H1 (cell line): Measurements from ENCODE around the gene RANBP17. TPM values are rescaled to one million over a fixed set of nuclear protein-coding genes. Genes with fewer than 3 reads are reported as not detected.

Experiments used
- CTCF ChIA-PET: fragments of 300-600 bp; sonication (Branson Sonifier 250); formaldehyde crosslinking; loops from one replicate; lab custom pipeline; 2021; ENCODE audit not compliant: partially characterized antibody; lab: Charles Lee
- POLR2A ChIA-PET: fragments of 300-600 bp; sonication (Branson Sonifier 250); formaldehyde crosslinking; loops from one replicate; lab custom pipeline; 2021; ENCODE audit warnings: inconsistent platforms; ENCODE audit not compliant: partially characterized antibody; lab: Charles Lee
- DNase-seq, 2 experiments: peaks; one replicate each; pipeline versions ENCODE4 v3.0.0 to v3.0.0-alpha.2; 2010 to 2022; ENCODE audit warnings: low spot score in 2 of 2, low read depth in 1 of 2, mixed read lengths in 1 of 2
- FAIRE-seq: peaks from 2 replicates; lab custom pipeline; 2011; peaks lifted over from hg19 to GRCh38; lab: Jason Lieb, UNC
- H2AFZ ChIP-seq: 2 replicates; pipeline ENCODE4 v1.8.1; 2012; ENCODE audit warnings: low read length, inconsistent platforms
- H2AK5ac ChIP-seq: 2 replicates; pipeline ENCODE4 v1.6.1; 2013; ENCODE audit warnings: low read depth, low read length
- H2BK120ac ChIP-seq: replicated peaks from 2 replicates; pipeline ENCODE3; 2013; ENCODE audit warnings: low read depth, low read length, inconsistent platforms
- H2BK12ac ChIP-seq: 2 replicates; pipeline ENCODE4 v1.6.1; 2013; ENCODE audit warnings: low read depth, low read length
- H2BK15ac ChIP-seq: 2 replicates; pipeline ENCODE4 v1.6.1; 2013; ENCODE audit warnings: low read length
- H2BK20ac ChIP-seq: 2 replicates; pipeline ENCODE4 v1.6.1; 2013; ENCODE audit warnings: low read length
- H2BK5ac ChIP-seq: 2 replicates; pipeline ENCODE4 v1.6.1; 2013; ENCODE audit warnings: low read depth, low read length
- H3K14ac ChIP-seq: 2 replicates; pipeline ENCODE4 v1.6.1; 2013; ENCODE audit warnings: inconsistent platforms; ENCODE audit not compliant: insufficient read length
- H3K18ac ChIP-seq: 2 replicates; pipeline ENCODE4 v1.6.1; 2013; ENCODE audit warnings: low read length; ENCODE audit errors: extremely low read depth
- H3K23ac ChIP-seq: 2 replicates; pipeline ENCODE4 v1.6.1; 2013; ENCODE audit warnings: inconsistent platforms; ENCODE audit not compliant: insufficient read length
- H3K23me2 ChIP-seq: 2 replicates; pipeline ENCODE4 v1.6.1; 2013; ENCODE audit warnings: low read depth, low read length
- H3K27ac ChIP-seq: 2 replicates; pipeline ENCODE4 v1.6.1; 2011; ENCODE audit warnings: low read depth, low read length, inconsistent platforms
- H3K27me3 ChIP-seq, 4 experiments: replicated peaks in 1 of 4; 1 replicate in 1 of 4; 2 replicates in 3 of 4; pipeline versions ENCODE4 v1.6.1 to v1.8.1; 2011 to 2013; ENCODE audit warnings: low read length in 3 of 4, mild to moderate bottlenecking in 3 of 4, inconsistent platforms in 2 of 4, mixed read lengths in 2 of 4, moderate library complexity in 1 of 4; ENCODE audit not compliant: control insufficient read depth in 3 of 4, insufficient read depth in 3 of 4; ENCODE audit errors: extremely low read depth in 1 of 4
- H3K36me3 ChIP-seq, 4 experiments: 2 replicates each; pipeline versions ENCODE4 v1.6.1 to v1.8.1; 2011 to 2013; ENCODE audit warnings: mild to moderate bottlenecking in 4 of 4, low read length in 3 of 4, moderate library complexity in 2 of 4, control low read depth in 1 of 4, inconsistent platforms in 1 of 4; ENCODE audit not compliant: insufficient read depth in 4 of 4, control insufficient read depth in 2 of 4
- H3K4ac ChIP-seq: replicated peaks from 2 replicates; pipeline ENCODE3; 2013; ENCODE audit warnings: low read length, low read depth, mixed read lengths, inconsistent platforms; ENCODE audit not compliant: insufficient read length
- H3K4me1 ChIP-seq, 4 experiments: replicated peaks in 1 of 4; 1 replicate in 1 of 4; 2 replicates in 3 of 4; pipeline versions ENCODE4 v1.6.1 to v1.8.1; 2011 to 2013; ENCODE audit warnings: low read length in 3 of 4, inconsistent platforms in 2 of 4, mixed read lengths in 1 of 4; ENCODE audit not compliant: insufficient read depth in 4 of 4, control insufficient read depth in 3 of 4
- H3K4me2 ChIP-seq, 2 experiments: 2 replicates each; pipeline versions ENCODE4 v1.6.1 to v1.8.1; 2011 to 2013; ENCODE audit warnings: low read depth in 2 of 2, low read length in 2 of 2, control low read depth in 1 of 2, inconsistent platforms in 1 of 2, mild to moderate bottlenecking in 1 of 2; ENCODE audit not compliant: insufficient read depth in 1 of 2
- H3K4me3 ChIP-seq, 4 experiments: fragments of 200-600, 300-600 bp in 1 of 4; sonication (generic), shearing (Covaris generic), sonication (Bioruptor Twin) in 1 of 4; 2 replicates each; pipeline versions ENCODE4 v1.5.1 to v1.8.1; 2011 to 2016; ENCODE audit warnings: low read length in 4 of 4, low read depth in 3 of 4, control low read depth in 2 of 4, inconsistent platforms in 2 of 4, mild to moderate bottlenecking in 2 of 4, mixed read lengths in 1 of 4, moderate library complexity in 1 of 4; ENCODE audit not compliant: insufficient read depth in 2 of 4; ENCODE audit errors: extremely low read depth in 1 of 4
- H3K56ac ChIP-seq: replicated peaks from 2 replicates; pipeline ENCODE3; 2013; ENCODE audit warnings: low read depth, mild to moderate bottlenecking, mixed read lengths, low read length, inconsistent platforms; ENCODE audit not compliant: insufficient read length
- H3K79me1 ChIP-seq: 2 replicates; pipeline ENCODE4 v1.6.1; 2013; ENCODE audit warnings: low read depth, low read length, control low read depth
- H3K79me2 ChIP-seq, 2 experiments: 2 replicates each; pipeline versions ENCODE4 v1.6.1 to v1.8.1; 2012 to 2013; ENCODE audit warnings: low read length in 2 of 2, mild to moderate bottlenecking in 2 of 2, inconsistent platforms in 1 of 2; ENCODE audit not compliant: insufficient read depth in 2 of 2, control insufficient read depth in 1 of 2
- H3K9ac ChIP-seq, 4 experiments: replicated peaks in 1 of 4; 1 replicate in 1 of 4; 2 replicates in 3 of 4; pipeline versions ENCODE4 v1.6.1 to v1.8.1; 2011 to 2013; ENCODE audit warnings: low read depth in 3 of 4, low read length in 3 of 4, control low read depth in 2 of 4, mild to moderate bottlenecking in 2 of 4, moderate library complexity in 2 of 4, inconsistent platforms in 1 of 4; ENCODE audit errors: extremely low read depth in 1 of 4
- H3K9me3 ChIP-seq, 2 experiments: 2 replicates each; pipeline versions ENCODE4 v1.6.1 to v1.8.1; 2012 to 2013; ENCODE audit warnings: mild to moderate bottlenecking in 2 of 2, moderate library complexity in 2 of 2, control low read depth in 1 of 2, inconsistent platforms in 1 of 2, low read depth in 1 of 2, low read length in 1 of 2, mixed read lengths in 1 of 2; ENCODE audit not compliant: insufficient read depth in 2 of 2
- H4K20me1 ChIP-seq, 2 experiments: replicated peaks in 1 of 2; 2 replicates each; pipeline versions ENCODE3 to v1.8.1; 2011 to 2013; ENCODE audit warnings: inconsistent platforms in 2 of 2, low read length in 2 of 2, mild to moderate bottlenecking in 1 of 2; ENCODE audit not compliant: insufficient read depth in 2 of 2, control insufficient read depth in 1 of 2
- H4K5ac ChIP-seq: 2 replicates; pipeline ENCODE4 v1.6.1; 2013; ENCODE audit warnings: low read length, low read depth, mixed read lengths, inconsistent platforms; ENCODE audit not compliant: insufficient read length
- H4K8ac ChIP-seq: 2 replicates; pipeline ENCODE4 v1.8.0; 2013; ENCODE audit warnings: mild to moderate bottlenecking, moderate library complexity, low read length, inconsistent platforms; ENCODE audit not compliant: insufficient read depth; ENCODE audit errors: extremely low read depth
- H4K91ac ChIP-seq: replicated peaks from 2 replicates; pipeline ENCODE3; 2013; ENCODE audit warnings: low read length, mixed read lengths, inconsistent platforms; ENCODE audit not compliant: insufficient read length
- BCL11A ChIP-seq, 2 experiments: IDR thresholded peaks; one replicate each; pipeline ENCODE4 v1.6.1; 2011; ENCODE audit warnings: low read depth in 2 of 2, low read length in 2 of 2, mild to moderate bottlenecking in 2 of 2
- CREB1 ChIP-seq: IDR thresholded peaks from 2 replicates; pipeline ENCODE4 v1.6.1; 2012; ENCODE audit warnings: inconsistent platforms
- EGR1 ChIP-seq: IDR thresholded peaks from 2 replicates; pipeline ENCODE4 v1.6.1; 2011; ENCODE audit warnings: low read depth, low read length, borderline replicate concordance
- GABPA ChIP-seq: IDR thresholded peaks from 2 replicates; pipeline ENCODE4 v1.6.1; 2011; ENCODE audit warnings: mild to moderate bottlenecking, low read length, moderate library complexity, borderline replicate concordance; ENCODE audit not compliant: insufficient read depth
- HDAC6 ChIP-seq: IDR thresholded peaks from one replicate; pipeline ENCODE4 v1.7.1; 2012; ENCODE audit warnings: low read depth, mild to moderate bottlenecking, inconsistent platforms, low read length, moderate library complexity
- MAFK ChIP-seq: IDR thresholded peaks from 2 replicates; pipeline ENCODE4 v1.6.1; 2012; ENCODE audit warnings: low read depth, mild to moderate bottlenecking, improper control_type of control experiment, low read length
- NRF1 ChIP-seq: IDR thresholded peaks from 2 replicates; pipeline ENCODE4 v1.6.1; 2011; ENCODE audit warnings: mild to moderate bottlenecking, low read depth, low read length, improper control_type of control experiment
- POLR2A ChIP-seq, 2 experiments: IDR thresholded peaks; 1 replicate in 1 of 2; 2 replicates in 1 of 2; pipeline ENCODE4 v1.6.1; 2011; ENCODE audit warnings: low read depth in 2 of 2, low read length in 2 of 2, mild to moderate bottlenecking in 2 of 2; ENCODE audit errors: control extremely low read depth in 1 of 2
- POU5F1 ChIP-seq: IDR thresholded peaks from 2 replicates; pipeline ENCODE4 v1.6.1; 2011; ENCODE audit warnings: low read depth, mild to moderate bottlenecking, low read length, moderate library complexity
- RBBP5 ChIP-seq: IDR thresholded peaks from 2 replicates; pipeline ENCODE4 v1.7.1; 2012; ENCODE audit warnings: low read depth, mild to moderate bottlenecking, inconsistent platforms, low read length, moderate library complexity, borderline replicate concordance
- SIN3A ChIP-seq, 2 experiments: IDR thresholded peaks in 1 of 2; conservative IDR thresholded peaks in 1 of 2; 2 replicates each; pipeline ENCODE4 v1.6.1; 2011 to 2012; ENCODE audit warnings: low read length in 2 of 2, improper control_type of control experiment in 1 of 2, low read depth in 1 of 2, mild to moderate bottlenecking in 1 of 2
- SP2 ChIP-seq: IDR thresholded peaks from 2 replicates; pipeline ENCODE4 v1.6.1; 2012; ENCODE audit warnings: mild to moderate bottlenecking, low read length, inconsistent platforms
- WGBS, 2 experiments: shearing (Covaris generic) in 1 of 2; methylation state at CpG; one replicate each; pipeline versions ENCODE4 v1.1.6 to v1.1.7; 2013 to 2015; ENCODE audit warnings: low lambda C conversion rate in 2 of 2, mixed read lengths in 2 of 2, inconsistent platforms in 1 of 2, low coverage in 1 of 2, missing lambda C conversion rate in 1 of 2; ENCODE audit not compliant: insufficient replicate concordance in 2 of 2, insufficient coverage in 1 of 2, insufficient read length in 1 of 2; ENCODE audit errors: extremely low coverage in 1 of 2, missing lambda C conversion rate in 1 of 2; 5-methylcytosine and 5-hydroxymethylcytosine counted together
- polyA plus RNA-seq, 7 experiments: library from polyadenylated mRNA; depleted of rRNA in 3 of 7; stranded (reverse) in 5 of 7; unstranded in 2 of 7; fragments of >200 nt in 5 of 7; fragments of 200-250 nt in 2 of 7; gene quantifications; 1 replicate in 5 of 7; 2 replicates in 1 of 7; 4 replicates in 1 of 7; pipeline versions ENCODE4 v1.2.1 to v1.2.3, GENCODE V29; 2011 to 2013; ENCODE audit warnings: missing spikeins in 2 of 7, mixed read lengths in 2 of 7
- total RNA-seq: library from RNA; stranded (reverse); fragmentation: NEBNext Ultra II Directional; extraction: Animal tissue kit (Norgen Biotek cat#: 25700); gene quantifications from 2 replicates; pipeline ENCODE4 v1.2.1, GENCODE V29; 2021
- TF ChIP-seq, protein P1 (sequence below): IDR thresholded peaks from 2 replicates; pipeline ENCODE4 v1.6.1; 2012; ENCODE audit warnings: inconsistent platforms

Gene RANBP17
- total and polyA plus RNA-seq, 2 of the 8 experiments (the other 6 are each of a cell fraction or from before 2014, with no cell fraction given) = 8.6 to 21.3 TPM

GRCh38 chr5:170857066-170857465, 4.8 kb upstream of the RANBP17 start:
- Histone ChIP-seq H2AK5ac (no peak overlapping the region), H3K18ac (no peak overlapping the region), H2BK15ac (no peak overlapping the region), H3K36me3 (no peaks in the 10 kb centered on the region), H3K56ac (no peak overlapping the region), H3K14ac (no peak overlapping the region), H4K20me1 (no peaks in the 10 kb centered on the region), H4K8ac (no peak overlapping the region), H2BK20ac (no peak overlapping the region), H3K4me3 (no peak overlapping the region), H3K9me3 (peaks cover 4 to 12% of the 10 kb centered on the region in 2 experiments; a peak in 3 of 4 replicates), H3K23me2 (0 out of 2 replicates have a peak, but pooled peaks cover 2% of the 10 kb centered on the region), H3K4me1 (no peaks in the 10 kb centered on the region), H2AFZ (no peak overlapping the region), H3K79me2 (no peaks in the 10 kb centered on the region), H2BK5ac (no peak overlapping the region), H3K27ac (no peak overlapping the region), H3K27me3 (no peaks in the 10 kb centered on the region), H3K4me2 (no peak overlapping the region), H2BK12ac (no peak overlapping the region), H3K4ac (no peak overlapping the region), H3K9ac (no peak overlapping the region), H3K23ac (no peak overlapping the region), H2BK120ac (no peak overlapping the region), H4K5ac (no peak overlapping the region), H3K79me1 (no peaks in the 10 kb centered on the region), H4K91ac (no peak overlapping the region)
- no peak for DNase-seq
- ChIA-PET POLR2A (no interaction called here), CTCF (no interaction called here)
- TF ChIP-seq BCL11A (IDR thresholded peaks at IDR 0.05; ENCODE audit: low read depth in 2 of 2, low read length in 2 of 2) (no peak), GABPA (no peak), SP2 (no peak), HDAC6 (no peak), RBBP5 (no peak), CREB1 (no peak), EGR1 (no peak), SIN3A (conservative IDR thresholded peaks at IDR 0.05 in 1 of 2, IDR thresholded peaks at IDR 0.05 in 1 of 2; ENCODE audit: low read depth in 1 of 2, low read length in 2 of 2) (no peak), NRF1 (no peak), POLR2A (IDR thresholded peaks at IDR 0.05; ENCODE audit: control extremely low read depth in 1 of 2, low read depth in 2 of 2, low read length in 2 of 2) (no peak), MAFK (no peak), POU5F1 (no peak)
- TF ChIP-seq, protein P1, sequence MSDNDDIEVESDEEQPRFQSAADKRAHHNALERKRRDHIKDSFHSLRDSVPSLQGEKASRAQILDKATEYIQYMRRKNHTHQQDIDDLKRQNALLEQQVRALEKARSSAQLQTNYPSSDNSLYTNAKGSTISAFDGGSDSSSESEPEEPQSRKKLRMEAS = no peak
- no peak for FAIRE-seq
- WGBS, 2 experiments = 92% methylated on average over 2 of the region's 2 CpGs; no CpG with 5 or more reads in 1 of the 2 experiments
